HG03045 (cell line): ENCODE data around the gene AHDC1.
A peak's percentile ranks its signal among the peaks of the same experiment; 100 is the strongest.
"Not testable (repeated sequence)": the region's sequence is repeated elsewhere in the genome, so short reads cannot be mapped to it uniquely, and the experiment has no call there.

ENCODE experiments used
- ATAC-seq: cut with Tn5 transposase; IDR thresholded peaks from one replicate; pipeline ENCODE4 v1.9.1; 2021; ENCODE audit warnings: mild to moderate bottlenecking, moderate library complexity; ENCODE audit not compliant: unreplicated experiment

The AHDC1 gene

GRCh38 chr1:27634177-27634984, 30.4 kb upstream of the AHDC1 start:
- ATAC-seq: peak; percentile 24

GRCh38 chr1:27633640-27634176, 29.8 kb upstream of the AHDC1 start:
- no peak for ATAC-seq

- ATAC-seq: no peak
Measured at GRCh38 chr1:27633298-27633610, 29.3 kb upstream of the AHDC1 start.

GRCh38 chr1:27632387-27633297, 28.7 kb upstream of the AHDC1 start:
- ATAC-seq: no peak

GRCh38 chr1:27630859-27631491, 27.0 kb upstream of the AHDC1 start:
- ATAC-seq: peak; percentile 14

- no peak for ATAC-seq
Measured at GRCh38 chr1:27628712-27629111, 24.8 kb upstream of the AHDC1 start.

GRCh38 chr1:27627733-27628132, 23.8 kb upstream of the AHDC1 start:
- ATAC-seq: not testable (repeated sequence)

GRCh38 chr1:27627061-27627460, 23.1 kb upstream of the AHDC1 start:
- ATAC-seq: no peak

GRCh38 chr1:27626031-27626935, 22.3 kb upstream of the AHDC1 start:
- ATAC-seq: no peak

- ATAC-seq: peak; percentile 25
Measured at GRCh38 chr1:27624467-27625178, 20.7 kb upstream of the AHDC1 start.

- ATAC-seq: no peak
Measured at GRCh38 chr1:27623327-27624212, 19.6 kb upstream of the AHDC1 start.

- no peak for ATAC-seq
Measured at GRCh38 chr1:27622828-27623227, 18.9 kb upstream of the AHDC1 start.

- ATAC-seq: no peak
Measured at GRCh38 chr1:27621051-27621920, 17.3 kb upstream of the AHDC1 start.

GRCh38 chr1:27619782-27620438, 16.0 kb upstream of the AHDC1 start:
- ATAC-seq: not testable (repeated sequence)

GRCh38 chr1:27618341-27619082, 14.6 kb upstream of the AHDC1 start:
- ATAC-seq: no peak

- no peak for ATAC-seq
Measured at GRCh38 chr1:27617420-27617819, 13.5 kb upstream of the AHDC1 start.
